Measurements from ENCODE around the gene COL6A1.
"Not testable (repeated sequence)": the region's sequence is repeated elsewhere in the genome, so short reads cannot be mapped to it uniquely, and the experiment has no call there.

Gene COL6A1

GRCh38 chr21:45994759-45995685 is 13.5 kb downstream of the COL6A1 start:
- no peak for DNase-seq

GRCh38 chr21:45995686-45996179 is 14.2 kb downstream of the COL6A1 start:
- no peak for DNase-seq

GRCh38 chr21:45996311-45997204 is 15.0 kb downstream of the COL6A1 start:
- no peak for DNase-seq

GRCh38 chr21:45997205-45997494 is 15.6 kb downstream of the COL6A1 start:
- no peak for DNase-seq

- DNase-seq, result no peak
Observed at GRCh38 chr21:45997495-45998275, 16.1 kb downstream of the COL6A1 start.

- DNase-seq, result no peak
Observed at GRCh38 chr21:45998276-45998701, 16.7 kb downstream of the COL6A1 start.

GRCh38 chr21:45998871-45999580 is 17.5 kb downstream of the COL6A1 start:
- no peak for DNase-seq

GRCh38 chr21:45999581-46000181 is 18.1 kb downstream of the COL6A1 start:
- DNase-seq, result no peak

GRCh38 chr21:46000182-46000730 is 18.7 kb downstream of the COL6A1 start:
- DNase-seq, result no peak

GRCh38 chr21:46000731-46001641 is 19.4 kb downstream of the COL6A1 start:
- DNase-seq, result no peak

GRCh38 chr21:46001821-46002681 is 20.5 kb downstream of the COL6A1 start:
- no peak for DNase-seq

GRCh38 chr21:46002841-46003574 is 21.4 kb downstream of the COL6A1 start:
- no peak for DNase-seq

- no peak for DNase-seq
Observed at GRCh38 chr21:46003575-46004007, 22.0 kb downstream of the COL6A1 start.

GRCh38 chr21:46004168-46004861 is 22.7 kb downstream of the COL6A1 start:
- no peak for DNase-seq

GRCh38 chr21:46005081-46005480 is 23.5 kb downstream of the COL6A1 start:
- no peak for DNase-seq

GRCh38 chr21:46005481-46005881 is 23.9 kb downstream of the COL6A1 start:
- no peak for DNase-seq

GRCh38 chr21:46005894-46006546 is 24.4 kb downstream of the COL6A1 start:
- DNase-seq, result not testable (repeated sequence)

All from Kasumi-1 (cell line).